Measurements from ENCODE around the gene SEPSECS. TPM values are rescaled to one million over a fixed set of nuclear protein-coding genes. Genes with fewer than 3 reads are reported as not detected.

Gene SEPSECS
- total and polyA plus RNA-seq, 9 of the 15 experiments (the other 6 are each of a cell fraction or from before 2014, with no cell fraction given), result 3.9 to 17.2 (median 7.9) TPM

- TF ChIP-seq RB1 (IDR thresholded peaks at IDR 0.05; ENCODE audit: low read depth), result no peak
- TF ChIP-seq NONO (IDR thresholded peaks at IDR 0.05; ENCODE audit: low read depth in 2 of 2, low read length in 1 of 2), result no peak
Measured at GRCh38 chr4:25110527-25111329, 49.5 kb downstream of the SEPSECS start (continued).

GRCh38 chr4:25109511-25109910 is 50.7 kb downstream of the SEPSECS start:
- Histone ChIP-seq H2AFZ (ENCODE audit: low read depth, low read length) (no peak overlapping the region), H3K4me3 (no peak overlapping the region), H3K9me1 (ENCODE audit: control insufficient read depth, insufficient read depth, low read length) (no peaks in the 10 kb centered on the region), H3K9me3 (replicated peaks; ENCODE audit: control insufficient read depth, insufficient read depth, low read depth, low read length) (no peaks in the 10 kb centered on the region), H3K9ac (ENCODE audit: insufficient read depth in 1 of 2, low read depth in 2 of 2, low read length in 2 of 2) (no peak overlapping the region), H3K4me1 (replicated peaks in 1 of 2; ENCODE audit: control insufficient read depth in 2 of 2, insufficient read depth in 2 of 2, low read length in 2 of 2) (peaks cover 0 to 3% of the 10 kb centered on the region in 2 experiments; a peak in 2 of 5 replicates), H4K20me1 (replicated peaks; ENCODE audit: control insufficient read depth, insufficient read depth, low read length) (peaks cover 5% of the 10 kb centered on the region; the same call in 1 of the 2 replicates), H3K79me2 (ENCODE audit: control insufficient read depth, insufficient read depth, low read length) (no peaks in the 10 kb centered on the region), H3K36me3 (ENCODE audit: control insufficient read depth, insufficient read depth, low read length) (no peaks in the 10 kb centered on the region), H3K27me3 (ENCODE audit: control insufficient read depth in 2 of 2, insufficient read depth in 2 of 2, low read length in 2 of 2) (peaks cover 24 to 68% of the 10 kb centered on the region in 2 experiments), H3K27ac (ENCODE audit: extremely low read depth, low read depth, low read length) (no peak overlapping the region), H3K4me2 (ENCODE audit: insufficient read depth, low read length) (no peak overlapping the region)
- ChIA-PET POLR2A (no interaction called here), CTCF (ENCODE audit: low intra/inter-chr PET ratio) (no interaction called here)
- DNase-seq (ENCODE audit: extremely low read depth in 1 of 4, low spot score in 3 of 4) (no peak), FAIRE-seq (no peak), ATAC-seq (no peak)
- BruUV-seq (replicated peaks), result no TSS peak
- intact Hi-C loops (cut with micrococcal nuclease) (no loop called here), in situ Hi-C loops (cut with MboI) (no loop called here)
- WGBS (ENCODE audit: insufficient coverage, low coverage, missing lambda C conversion rate), result 22% methylated on average over 1 of the region's 4 CpGs
- TF ChIP-seq HNRNPLL (IDR thresholded peaks at IDR 0.05; ENCODE audit: low read depth, low read length, poor library complexity, severe bottlenecking) (no peak), ZFX (CRISPR knock-in tag; IDR thresholded peaks at IDR 0.05) (no peak), RBM14 (IDR thresholded peaks at IDR 0.05; ENCODE audit: borderline replicate concordance, insufficient read depth, low read depth, low read length) (no peak), TCF3 (CRISPR knock-in tag; IDR thresholded peaks at IDR 0.05) (no peak), AFF1 (IDR thresholded peaks at IDR 0.05; ENCODE audit: low read depth in 1 of 2, partially characterized antibody in 2 of 2) (no peak), ETS2 (tag; IDR thresholded peaks at IDR 0.05; ENCODE audit: borderline replicate concordance, poor library complexity, severe bottlenecking) (no peak), ZFP91 (CRISPR knock-in tag; IDR thresholded peaks at IDR 0.05) (no peak), FOXJ3 (CRISPR knock-in tag; IDR thresholded peaks at IDR 0.05) (no peak)
